K562 (cell line): ENCODE measurements around the gene TSSK2. TPM values are rescaled to one million over a fixed set of nuclear protein-coding genes. Genes with fewer than 3 reads are reported as not detected.
A peak's percentile ranks its signal among the peaks of the same experiment; 100 is the strongest.

Source experiments
- ATAC-seq: fragments of 200-7000 bp; cut with Tn5 transposase; 3 replicates; pipeline ENCODE4 v1.9.1; 2020; ENCODE audit warnings: moderate library complexity
- BruUV-seq: library from RNA; stranded (reverse); fragments of 400-500 nt; replicated peaks from 2 replicates; lab custom pipeline; 2021; lab: Mats Ljungman, UMichigan
- CTCF ChIA-PET: fragments of 300-600 bp; formaldehyde crosslinking; extraction: SDS; loops from one replicate; lab custom pipeline; 2021; ENCODE audit warnings: low intra/inter-chr PET ratio; lab: Yijun Ruan, JAX
- POLR2A ChIA-PET: fragments of 300-600, 350-650 bp; sonication (Branson Sonifier 250); formaldehyde crosslinking; extraction: SDS; loops from one replicate; lab custom pipeline; 2021; ENCODE audit warnings: antibody characterized with exemption, inconsistent platforms; lab: Yijun Ruan, JAX
- DNase-seq, 4 experiments: peaks; one replicate each; pipeline versions ENCODE4 v3.0.0 to v3.0.0-alpha.2; 2011 to 2018; ENCODE audit warnings: low spot score in 3 of 4, mixed read lengths in 3 of 4; ENCODE audit errors: extremely low read depth in 1 of 4
- FAIRE-seq: peaks from 2 replicates; lab custom pipeline; 2011; peaks lifted over from hg19 to GRCh38; lab: Jason Lieb, UNC
- H2AFZ ChIP-seq: 2 replicates; pipeline ENCODE4 v1.6.0; 2011; ENCODE audit warnings: low read depth, low read length, control low read depth, inconsistent platforms
- H3K27ac ChIP-seq: fragments of 200-600 bp; 3 replicates; pipeline ENCODE4 v1.8.0; 2011; ENCODE audit warnings: low read depth, mild to moderate bottlenecking, control low read depth, inconsistent platforms, low read length, moderate library complexity, mixed read lengths; ENCODE audit errors: extremely low read depth
- H3K27me3 ChIP-seq, 2 experiments: fragments of 300-600 bp in 1 of 2; 2 replicates in 1 of 2; 3 replicates in 1 of 2; pipeline versions ENCODE4 v1.6.0 to v1.8.0; 2011; ENCODE audit warnings: inconsistent platforms in 2 of 2, low read length in 2 of 2, mild to moderate bottlenecking in 1 of 2, mixed read lengths in 1 of 2, moderate library complexity in 1 of 2; ENCODE audit not compliant: control insufficient read depth in 2 of 2, insufficient read depth in 2 of 2
- H3K36me3 ChIP-seq: fragments of 300-600 bp; 3 replicates; pipeline ENCODE4 v1.8.0; 2011; ENCODE audit warnings: mild to moderate bottlenecking, low read length, inconsistent platforms; ENCODE audit not compliant: control insufficient read depth, insufficient read depth
- H3K4me1 ChIP-seq, 2 experiments: fragments of 200-600 bp in 1 of 2; replicated peaks in 1 of 2; 2 replicates in 1 of 2; 3 replicates in 1 of 2; pipeline versions ENCODE4 v1.5.1 to v1.8.0; 2011; ENCODE audit warnings: inconsistent platforms in 2 of 2, low read length in 2 of 2, mild to moderate bottlenecking in 1 of 2, mixed read lengths in 1 of 2, moderate library complexity in 1 of 2; ENCODE audit not compliant: control insufficient read depth in 2 of 2, insufficient read depth in 2 of 2
- H3K4me2 ChIP-seq: 2 replicates; pipeline ENCODE4 v1.6.1; 2011; ENCODE audit warnings: low read length, control low read depth, inconsistent platforms, mixed read lengths; ENCODE audit not compliant: insufficient read depth
- H3K4me3 ChIP-seq: fragments of 200-600 bp; sonication (generic), shearing (Covaris generic); 2 replicates; pipeline ENCODE4 v1.5.1; 2016; ENCODE audit warnings: control low read depth, inconsistent platforms
- H3K79me2 ChIP-seq: fragments of 200-600 bp; 3 replicates; pipeline ENCODE4 v1.8.0; 2011; ENCODE audit warnings: low read length, inconsistent platforms; ENCODE audit not compliant: control insufficient read depth, insufficient read depth
- H3K9ac ChIP-seq, 2 experiments: 2 replicates each; pipeline versions ENCODE4 v1.6.0 to v1.6.1; 2011; ENCODE audit warnings: low read depth in 2 of 2, low read length in 2 of 2, control low read depth in 1 of 2, inconsistent platforms in 1 of 2, mild to moderate bottlenecking in 1 of 2, mixed read lengths in 1 of 2; ENCODE audit not compliant: insufficient read depth in 1 of 2
- H3K9me1 ChIP-seq: one replicate; pipeline ENCODE4 v1.6.0; 2011; ENCODE audit warnings: inconsistent platforms, mild to moderate bottlenecking, low read length, moderate library complexity; ENCODE audit not compliant: control insufficient read depth, insufficient read depth
- H3K9me3 ChIP-seq: replicated peaks from 2 replicates; pipeline ENCODE4 v1.5.1; 2011; ENCODE audit warnings: low read depth, low read length, inconsistent platforms; ENCODE audit not compliant: control insufficient read depth, insufficient read depth
- H4K20me1 ChIP-seq: replicated peaks from 2 replicates; pipeline ENCODE4 v1.6.1; 2011; ENCODE audit warnings: low read length, inconsistent platforms, mixed read lengths; ENCODE audit not compliant: control insufficient read depth, insufficient read depth
- POLR2G ChIP-seq: fragments of 200-400 bp; formaldehyde crosslinking; IDR thresholded peaks from 2 replicates; pipeline ENCODE4 v1.6.1; 2017; ENCODE audit warnings: low read depth, mild to moderate bottlenecking, antibody characterized with exemption, low read length, moderate library complexity
- PURB ChIP-seq: sonication (generic); formaldehyde crosslinking; IDR thresholded peaks from 2 replicates; pipeline ENCODE4 v1.9.0; 2021; ENCODE audit warnings: low read depth, mild to moderate bottlenecking, missing genetic modification reagents
- RBFOX2 ChIP-seq: fragments of 200-400 bp; formaldehyde crosslinking; IDR thresholded peaks from 2 replicates; pipeline ENCODE4 v1.6.1; 2017; ENCODE audit warnings: low read depth, mild to moderate bottlenecking, low read length, moderate library complexity
- WGBS: fragments of 100-300 bp; shearing (Covaris generic); methylation state at CpG from one replicate; pipeline ENCODE4 v1.1.6; 2016; ENCODE audit warnings: low coverage, mixed read lengths; ENCODE audit not compliant: insufficient coverage; ENCODE audit errors: missing lambda C conversion rate; 5-methylcytosine and 5-hydroxymethylcytosine counted together
- in situ Hi-C: fragments of 300-500 bp; cut with MboI; formaldehyde crosslinking; loops from 4 replicates; pipeline ENCODE4 v1.15.0; 2018; ENCODE audit warnings: inconsistent platforms, mixed read lengths
- intact Hi-C: fragments of 100-400 bp; cut with micrococcal nuclease; formaldehyde crosslinking; loops from 2 replicates; pipeline ENCODE4 v1.14.2; 2022
- polyA plus RNA-seq, 8 experiments: library from polyadenylated mRNA; depleted of rRNA in 4 of 8; stranded (reverse) in 5 of 8; unstranded in 3 of 8; fragments of >200 nt; fragmentation: Nextera tagmentation in 2 of 8; fragmentation: Illumina TruSeq in 1 of 8; extraction: Ambion mirVana in 2 of 8; extraction: Trizol in 1 of 8; gene quantifications; 2 replicates each; pipeline versions ENCODE4 v1.2.1 to v1.2.3, GENCODE V29; 2011 to 2014; ENCODE audit warnings: inconsistent platforms in 1 of 8, missing spikeins in 1 of 8
- total RNA-seq, 7 experiments: library from RNA; depleted of rRNA in 6 of 7; stranded (reverse); fragments of >200 nt in 6 of 7; fragmentation: Illumina TruSeq in 2 of 7; extraction: Trizol in 2 of 7; gene quantifications; 2 replicates each; pipeline versions ENCODE4 v1.2.1 to v1.2.3, GENCODE V29; 2011 to 2021; ENCODE audit warnings: low replicate concordance in 1 of 7
- TF ChIP-seq, protein P1 (sequence below): fragments of 250-450 bp; sonication (Bioruptor Pico); IDR thresholded peaks from 2 replicates; pipeline ENCODE4 v1.8.0; 2021; ENCODE audit warnings: moderate library complexity, mild to moderate bottlenecking, inconsistent platforms
- TF ChIP-seq, protein P2 (sequence below): sonication (generic); formaldehyde crosslinking; IDR thresholded peaks from 2 replicates; pipeline ENCODE4 v1.8.0; 2022; ENCODE audit warnings: mild to moderate bottlenecking, low read depth, missing genetic modification reagents

The TSSK2 gene
- total and polyA plus RNA-seq, 9 of the 15 experiments (the other 6 are each of a cell fraction or from before 2014, with no cell fraction given) = 0.04 TPM; not detected in 8

DNA sequence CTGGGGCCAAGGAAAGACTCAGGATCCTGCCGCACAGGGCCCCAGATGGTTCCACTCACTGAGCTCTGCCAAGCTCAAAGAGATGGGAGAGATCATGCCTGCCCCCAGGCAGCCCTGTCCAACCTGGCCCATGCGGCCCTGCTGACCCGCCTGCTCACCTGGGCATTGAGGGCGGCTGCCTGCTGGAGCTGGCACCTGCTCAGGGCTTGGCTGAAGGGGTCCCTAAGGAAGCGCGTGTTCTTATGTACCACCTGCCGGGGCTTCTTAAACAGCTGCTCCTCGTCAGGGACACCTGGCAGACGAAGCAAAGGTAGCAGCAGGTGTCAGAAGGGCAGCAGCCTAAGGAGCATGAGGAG lies 7.9 kb downstream of the TSSK2 start:
- no peak overlapping the region for H3K4me3 ChIP-seq
- WGBS = 91% methylated on average over 9 of the region's 9 CpGs
- H3K9ac ChIP-seq = peak overlapping the region in 1 of 2 experiments; percentile 12; a peak in 1 of 4 replicates
- no peak overlapping the region for H3K4me2 ChIP-seq
- no peak for FAIRE-seq
- H3K9me3 ChIP-seq = no peaks in the 10 kb centered on the region
- H3K79me2 ChIP-seq = peaks cover 10% of the 10 kb centered on the region
- H3K27ac ChIP-seq = no peak overlapping the region
- no peaks in the 10 kb centered on the region for H4K20me1 ChIP-seq
- peaks cover 85% of the 10 kb centered on the region for H3K36me3 ChIP-seq
- in situ Hi-C loops = no loop called here
- BruUV-seq = no TSS peak
- DNase-seq = no peak
- no peaks in the 10 kb centered on the region for H3K27me3 ChIP-seq
- CTCF ChIA-PET = no interaction called here
- H2AFZ ChIP-seq = no peak overlapping the region
- POLR2A ChIA-PET = interaction anchor here (0.6 to 3.4 kb wide), 7 partner anchors 11 to 574 kb away, joined by 3 to 17 read pairs (median 4); partner anchors contain the start of gene DGCR2
- intact Hi-C loops = loop anchor here (10.0 kb wide), 1 partner anchor 64 kb away; no protein-coding TSS in a partner anchor
- peaks cover 4 to 32% of the 10 kb centered on the region in 2 experiments; a peak in 4 of 5 replicates for H3K4me1 ChIP-seq
- ATAC-seq = no peak
- no peak for TF ChIP-seq PURB (CRISPR knock-in tag)
- TF ChIP-seq RBFOX2 = peak; percentile 37
- TF ChIP-seq, protein P1, sequence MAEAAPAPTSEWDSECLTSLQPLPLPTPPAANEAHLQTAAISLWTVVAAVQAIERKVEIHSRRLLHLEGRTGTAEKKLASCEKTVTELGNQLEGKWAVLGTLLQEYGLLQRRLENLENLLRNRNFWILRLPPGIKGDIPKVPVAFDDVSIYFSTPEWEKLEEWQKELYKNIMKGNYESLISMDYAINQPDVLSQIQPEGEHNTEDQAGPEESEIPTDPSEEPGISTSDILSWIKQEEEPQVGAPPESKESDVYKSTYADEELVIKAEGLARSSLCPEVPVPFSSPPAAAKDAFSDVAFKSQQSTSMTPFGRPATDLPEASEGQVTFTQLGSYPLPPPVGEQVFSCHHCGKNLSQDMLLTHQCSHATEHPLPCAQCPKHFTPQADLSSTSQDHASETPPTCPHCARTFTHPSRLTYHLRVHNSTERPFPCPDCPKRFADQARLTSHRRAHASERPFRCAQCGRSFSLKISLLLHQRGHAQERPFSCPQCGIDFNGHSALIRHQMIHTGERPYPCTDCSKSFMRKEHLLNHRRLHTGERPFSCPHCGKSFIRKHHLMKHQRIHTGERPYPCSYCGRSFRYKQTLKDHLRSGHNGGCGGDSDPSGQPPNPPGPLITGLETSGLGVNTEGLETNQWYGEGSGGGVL (CRISPR knock-in tag) = no peak
- TF ChIP-seq POLR2G = peak; percentile 63; the same call in 1 of the 2 replicates
- TF ChIP-seq, protein P2, sequence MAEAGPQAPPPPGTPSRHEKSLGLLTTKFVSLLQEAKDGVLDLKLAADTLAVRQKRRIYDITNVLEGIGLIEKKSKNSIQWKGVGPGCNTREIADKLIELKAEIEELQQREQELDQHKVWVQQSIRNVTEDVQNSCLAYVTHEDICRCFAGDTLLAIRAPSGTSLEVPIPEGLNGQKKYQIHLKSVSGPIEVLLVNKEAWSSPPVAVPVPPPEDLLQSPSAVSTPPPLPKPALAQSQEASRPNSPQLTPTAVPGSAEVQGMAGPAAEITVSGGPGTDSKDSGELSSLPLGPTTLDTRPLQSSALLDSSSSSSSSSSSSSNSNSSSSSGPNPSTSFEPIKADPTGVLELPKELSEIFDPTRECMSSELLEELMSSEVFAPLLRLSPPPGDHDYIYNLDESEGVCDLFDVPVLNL (CRISPR knock-in tag) = 0 out of 2 replicates have a peak, but pooled peaks have one; percentile 44
- H3K9me1 ChIP-seq = peaks cover 8% of the 10 kb centered on the region
